ENCODE results near the gene DNAJC4. TPM values are rescaled to one million over a fixed set of nuclear protein-coding genes. Genes with fewer than 3 reads are reported as not detected.

Gene DNAJC4
- total RNA-seq, 1 donor from 2014 or later, result 58.0 TPM

DNA sequence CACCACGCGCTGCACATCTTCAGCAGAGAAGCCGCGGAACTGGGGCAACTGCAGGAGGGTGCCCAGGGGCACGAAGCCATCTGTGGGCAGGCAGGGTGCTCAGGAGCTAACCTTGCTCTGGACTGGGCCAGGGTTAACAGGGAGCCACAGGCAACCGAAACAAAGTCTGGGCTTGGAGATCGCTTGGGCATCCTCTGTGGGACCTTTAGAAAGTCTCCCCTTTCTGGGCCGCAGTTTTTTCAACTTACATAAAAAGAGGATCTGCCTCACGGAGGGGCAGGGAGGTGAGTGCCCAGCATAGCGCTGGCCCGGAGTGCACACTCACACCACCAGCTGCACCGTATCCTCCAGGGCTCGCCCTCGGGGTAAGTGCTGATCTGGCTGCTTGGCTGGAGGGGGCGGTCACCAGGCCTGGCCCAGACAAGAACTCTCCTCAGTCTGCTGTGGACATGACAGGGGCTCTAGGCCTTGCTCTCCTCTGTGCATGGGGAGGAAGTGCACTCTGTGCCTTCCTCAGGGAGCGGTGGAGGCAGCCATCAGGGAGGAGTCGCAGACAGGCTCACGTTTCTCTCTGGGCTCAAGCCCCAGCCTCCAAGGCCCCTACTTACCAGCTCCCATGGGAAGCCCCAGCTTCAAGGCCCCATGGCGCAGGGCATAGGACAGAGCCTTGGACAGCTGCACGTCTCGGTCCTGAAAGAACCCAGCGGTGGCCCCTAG is 5.3 kb upstream of the DNAJC4 start:
- ATAC-seq (ENCODE audit: poor library complexity), result no peak
- intact Hi-C loops (cut with DNase I), result no loop called here
- no peak for DNase-seq

DNA sequence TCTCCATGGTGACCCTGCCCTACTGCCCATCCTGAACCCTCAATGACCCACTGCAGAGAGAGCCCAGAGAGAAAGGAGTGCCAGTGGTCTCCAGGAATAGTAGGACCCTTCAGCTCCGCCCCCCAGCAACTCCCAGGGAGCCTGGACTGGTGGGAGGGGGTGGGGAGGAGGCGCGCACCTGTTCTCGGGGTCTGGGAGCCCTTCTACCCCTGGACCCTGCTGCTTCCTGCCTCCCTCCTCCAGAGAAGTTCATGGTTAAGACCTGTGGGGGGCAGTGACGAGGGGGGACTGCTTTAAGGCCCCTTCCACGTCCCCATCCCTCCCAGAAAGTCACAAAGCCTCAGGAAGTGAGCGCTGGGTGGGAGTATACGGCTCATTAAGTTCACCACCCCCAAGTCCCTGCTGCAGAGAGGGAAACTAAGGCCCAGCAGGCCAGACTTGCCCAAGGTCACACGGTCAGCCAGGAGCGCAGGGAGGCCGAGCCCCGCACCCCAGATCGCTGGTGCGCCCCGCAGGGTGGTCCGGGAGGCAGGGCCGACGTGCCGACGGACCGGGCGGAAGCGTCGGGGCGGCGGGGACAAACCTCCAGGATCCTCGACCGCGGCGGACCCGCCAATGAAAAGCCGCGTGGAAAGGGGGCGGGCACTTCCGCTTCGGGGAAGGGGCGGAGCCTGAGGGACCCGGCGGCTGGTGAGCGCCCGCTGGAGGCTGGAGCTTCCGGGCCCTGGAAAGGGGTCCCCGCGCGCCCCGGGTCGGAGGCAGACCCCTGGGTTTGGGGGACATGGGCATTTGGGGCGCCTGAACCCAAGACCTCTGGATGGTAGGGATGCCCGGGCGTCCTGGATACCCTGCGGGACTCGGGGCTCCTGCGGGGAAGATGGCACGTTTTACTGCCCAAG is 4.5 kb upstream of the DNAJC4 start, which contains the start of the genes NUDT22 and TRPT1:
TSS of gene NUDT22 (plus strand) at position 667 of the 899 bp plus-strand sequence. CDS start 379 bp downstream, outside the sequence.
TSS of gene TRPT1 (minus strand) at position 579 of the 899 bp plus-strand sequence. CDS start at position 253, 326 bp downstream.
- intact Hi-C loops (cut with DNase I), result no loop called here
- ATAC-seq (ENCODE audit: poor library complexity) (peak; percentile 84), DNase-seq (peak; percentile 94)

DNA sequence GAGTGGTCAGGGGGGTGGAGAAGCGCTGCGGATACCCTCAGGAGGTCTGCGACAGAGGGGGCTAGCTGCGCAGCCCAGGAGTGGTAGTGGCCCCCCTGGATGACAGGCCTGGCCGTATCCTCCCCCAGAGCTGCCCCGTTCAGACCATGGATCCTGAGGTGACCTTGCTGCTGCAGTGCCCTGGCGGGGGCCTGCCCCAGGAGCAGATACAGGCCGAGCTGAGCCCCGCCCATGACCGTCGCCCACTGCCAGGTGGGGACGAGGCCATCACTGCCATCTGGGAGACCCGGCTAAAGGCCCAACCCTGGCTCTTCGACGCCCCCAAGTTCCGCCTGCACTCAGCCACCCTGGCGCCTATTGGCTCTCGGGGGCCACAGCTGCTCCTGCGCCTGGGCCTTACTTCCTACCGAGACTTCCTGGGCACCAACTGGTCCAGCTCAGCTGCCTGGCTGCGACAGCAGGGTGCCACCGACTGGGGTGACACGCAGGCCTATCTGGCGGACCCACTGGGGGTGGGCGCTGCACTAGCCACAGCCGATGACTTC is 3.8 kb upstream of the DNAJC4 start:
- intact Hi-C loops (cut with DNase I), result no loop called here
- ATAC-seq (ENCODE audit: poor library complexity) (peak; percentile 45), DNase-seq (peak; percentile 81)

DNA sequence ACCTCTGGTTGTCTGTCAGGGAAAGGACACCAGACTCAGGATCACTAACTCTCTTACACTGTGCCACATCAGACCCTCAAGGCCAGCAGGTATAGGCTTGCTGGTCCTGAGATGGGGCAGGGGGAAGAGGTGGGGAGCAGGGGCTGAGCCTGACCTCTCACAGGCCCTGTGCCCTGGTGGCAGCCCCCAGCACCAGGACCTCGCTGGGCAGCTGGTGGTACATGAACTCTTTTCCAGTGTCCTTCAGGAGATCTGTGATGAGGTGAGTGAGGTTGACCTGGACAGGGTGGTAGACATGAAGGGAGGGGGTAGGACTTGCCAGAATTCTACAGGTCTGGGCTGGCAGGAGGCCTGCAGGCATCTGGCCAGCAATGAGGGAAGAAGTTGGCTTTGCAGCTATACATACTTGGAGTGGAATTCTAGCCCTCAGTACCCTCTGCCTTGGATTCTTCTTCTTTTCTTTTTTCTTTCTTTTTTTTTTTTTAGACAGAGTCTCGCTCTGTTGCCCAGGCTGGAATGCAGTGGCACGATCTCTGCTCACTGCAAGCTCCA is 2.9 kb upstream of the DNAJC4 start:
- DNase-seq (no peak), ATAC-seq (ENCODE audit: poor library complexity) (no peak)
- intact Hi-C loops (cut with DNase I), result no loop called here

DNA sequence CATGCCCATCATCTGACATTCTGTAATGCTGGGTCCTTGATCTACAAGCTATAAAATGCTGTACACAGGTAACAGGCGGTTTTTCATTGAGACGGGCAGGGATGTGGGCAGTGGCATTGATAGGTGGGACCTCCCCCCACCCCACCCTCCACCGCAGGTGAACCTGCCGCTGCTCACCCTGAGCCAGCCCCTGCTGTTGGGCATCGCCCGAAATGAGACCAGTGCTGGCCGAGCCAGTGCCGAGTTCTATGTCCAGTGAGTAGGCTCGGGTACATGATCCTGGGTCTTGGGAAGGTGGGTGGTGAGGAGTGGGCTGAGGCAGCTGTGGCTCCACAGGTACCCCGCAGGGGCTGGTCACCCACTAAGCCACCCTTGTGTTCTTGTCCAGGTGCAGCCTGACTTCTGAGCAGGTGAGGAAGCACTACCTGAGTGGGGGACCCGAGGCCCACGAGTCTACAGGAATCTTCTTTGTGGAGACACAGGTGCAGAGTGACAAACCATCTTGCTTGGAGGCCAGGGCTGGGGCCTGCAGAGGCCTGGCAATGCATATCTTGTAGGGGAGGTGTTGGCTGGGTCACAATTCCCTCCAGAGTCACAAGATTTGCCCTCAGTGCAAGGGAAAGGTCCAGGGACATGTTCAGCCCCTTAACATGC is 1.1 kb upstream of the DNAJC4 start:
- DNase-seq, result peak; percentile 41
- intact Hi-C loops (cut with DNase I), result no loop called here
- ATAC-seq (ENCODE audit: poor library complexity), result no peak

DNA sequence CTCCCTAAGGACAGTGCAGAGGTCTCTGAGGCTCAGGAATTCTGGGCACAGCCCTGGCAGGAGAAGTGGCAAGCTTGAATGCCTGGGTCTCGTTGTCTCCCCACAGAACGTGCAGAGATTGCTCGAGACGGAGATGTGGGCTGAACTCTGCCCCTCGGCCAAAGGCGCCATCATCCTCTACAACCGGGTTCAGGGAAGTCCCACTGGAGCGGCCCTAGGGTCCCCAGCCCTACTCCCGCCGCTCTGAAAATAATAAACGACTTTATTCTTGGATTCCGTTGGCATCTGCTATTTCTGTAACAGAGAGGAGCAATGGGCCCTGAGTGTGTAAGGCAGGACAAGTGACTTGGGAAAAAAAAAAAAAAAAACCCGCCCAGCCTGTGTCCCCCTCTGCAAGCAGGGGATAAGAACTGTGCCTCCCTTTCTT is 591 bp upstream of the DNAJC4 start:
- no peak for ATAC-seq (ENCODE audit: poor library complexity)
- intact Hi-C loops (cut with DNase I), result no loop called here
- no peak for DNase-seq

DNA sequence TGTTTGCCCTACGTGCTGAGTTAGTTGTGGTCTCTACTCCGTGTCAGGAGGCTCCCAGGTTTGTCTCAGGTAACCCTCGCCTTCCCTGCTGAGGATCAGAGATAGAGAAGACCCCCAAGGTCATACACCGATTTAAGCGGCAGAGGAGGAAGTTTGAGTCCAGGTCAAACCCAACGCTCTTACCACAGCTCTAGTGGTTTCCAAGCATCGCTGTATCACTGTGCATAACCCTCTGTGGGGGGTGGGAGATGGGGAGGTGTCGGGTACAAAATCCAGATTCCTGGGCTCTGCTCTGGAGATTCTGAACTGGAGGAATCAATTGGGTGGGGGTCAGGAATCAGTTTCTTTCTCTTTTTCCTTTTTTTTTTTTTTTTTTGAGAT is 627 bp downstream of the DNAJC4 start:
- DNase-seq (no peak), ATAC-seq (ENCODE audit: poor library complexity) (no peak)
- intact Hi-C loops (cut with DNase I), result no loop called here

DNA sequence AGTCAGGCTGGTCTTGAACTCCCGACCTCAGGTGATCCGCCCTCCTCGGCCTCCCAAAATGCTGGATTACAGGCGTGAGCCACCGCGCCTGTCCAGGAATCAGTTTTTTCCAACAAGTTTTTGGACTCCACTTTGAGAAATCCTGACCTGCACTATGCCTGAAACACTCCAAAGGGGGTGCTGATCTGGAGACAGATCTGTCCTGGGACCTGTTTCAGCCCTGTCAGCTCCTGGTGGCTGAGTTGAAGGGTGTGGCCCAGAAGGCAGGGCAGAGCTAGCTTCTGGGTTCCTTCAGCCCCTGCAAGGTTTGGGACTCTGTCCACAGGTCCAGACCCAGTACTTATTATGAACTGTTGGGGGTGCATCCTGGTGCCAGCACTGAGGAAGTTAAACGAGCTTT is 1.2 kb downstream of the DNAJC4 start:
- no peak for ATAC-seq (ENCODE audit: poor library complexity)
- intact Hi-C loops (cut with DNase I), result no loop called here
- DNase-seq, result no peak

DNA sequence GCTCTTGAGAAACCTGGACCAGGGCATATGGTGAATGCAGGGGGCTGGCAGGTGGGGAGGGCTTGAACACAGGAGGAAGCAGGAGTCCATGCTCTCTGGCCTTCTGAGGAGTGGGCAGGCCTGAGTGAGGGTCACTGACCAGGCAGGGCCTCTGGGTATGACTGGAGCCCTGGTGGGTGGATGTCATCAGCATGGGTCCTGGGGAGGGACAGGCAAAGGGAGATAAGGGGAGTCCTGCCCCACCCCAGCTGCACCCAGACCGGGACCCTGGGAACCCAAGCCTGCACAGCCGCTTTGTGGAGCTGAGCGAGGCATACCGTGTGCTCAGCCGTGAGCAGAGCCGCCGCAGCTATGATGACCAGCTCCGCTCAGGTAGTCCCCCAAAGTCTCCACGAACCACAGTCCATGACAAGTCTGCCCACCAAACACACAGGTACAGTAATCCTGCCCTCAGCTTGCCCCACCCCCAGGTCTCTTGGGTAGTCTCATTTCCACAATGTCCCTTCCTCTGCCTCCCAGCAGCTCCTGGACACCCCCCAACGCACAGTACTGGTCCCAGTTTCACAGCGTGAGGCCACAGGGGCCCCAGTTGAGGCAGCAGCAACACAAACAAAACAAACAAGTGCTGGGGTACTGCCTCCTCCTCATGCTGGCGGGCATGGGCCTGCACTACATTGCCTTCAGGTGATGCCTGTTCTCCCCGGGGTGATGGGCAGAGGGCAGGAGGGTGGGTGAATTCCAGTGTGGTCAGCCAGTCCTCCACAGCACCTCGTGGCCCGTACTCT is 2.0 kb downstream of the DNAJC4 start:
- intact Hi-C loops (cut with DNase I), result no loop called here
- ATAC-seq (ENCODE audit: poor library complexity) (no peak), DNase-seq (no peak)

DNA sequence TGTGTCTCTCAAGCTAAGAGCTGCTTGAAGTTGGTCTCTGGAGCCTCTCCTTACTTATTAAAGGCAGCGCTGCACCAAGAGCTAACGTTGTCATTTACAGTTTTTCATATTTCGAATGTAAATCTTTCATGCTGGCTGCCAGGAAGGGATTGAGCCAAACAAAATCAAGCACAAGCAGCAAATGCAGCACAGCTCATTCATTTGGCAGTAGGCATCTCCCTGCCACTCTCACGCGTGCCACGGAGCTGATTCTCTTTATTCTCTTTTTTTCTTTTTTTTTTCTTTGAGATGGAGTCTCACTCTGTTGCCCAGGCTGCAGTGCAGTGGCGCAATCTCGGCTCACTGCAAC is 2.6 kb downstream of the DNAJC4 start:
- DNase-seq, result no peak
- intact Hi-C loops (cut with DNase I), result no loop called here

DNA sequence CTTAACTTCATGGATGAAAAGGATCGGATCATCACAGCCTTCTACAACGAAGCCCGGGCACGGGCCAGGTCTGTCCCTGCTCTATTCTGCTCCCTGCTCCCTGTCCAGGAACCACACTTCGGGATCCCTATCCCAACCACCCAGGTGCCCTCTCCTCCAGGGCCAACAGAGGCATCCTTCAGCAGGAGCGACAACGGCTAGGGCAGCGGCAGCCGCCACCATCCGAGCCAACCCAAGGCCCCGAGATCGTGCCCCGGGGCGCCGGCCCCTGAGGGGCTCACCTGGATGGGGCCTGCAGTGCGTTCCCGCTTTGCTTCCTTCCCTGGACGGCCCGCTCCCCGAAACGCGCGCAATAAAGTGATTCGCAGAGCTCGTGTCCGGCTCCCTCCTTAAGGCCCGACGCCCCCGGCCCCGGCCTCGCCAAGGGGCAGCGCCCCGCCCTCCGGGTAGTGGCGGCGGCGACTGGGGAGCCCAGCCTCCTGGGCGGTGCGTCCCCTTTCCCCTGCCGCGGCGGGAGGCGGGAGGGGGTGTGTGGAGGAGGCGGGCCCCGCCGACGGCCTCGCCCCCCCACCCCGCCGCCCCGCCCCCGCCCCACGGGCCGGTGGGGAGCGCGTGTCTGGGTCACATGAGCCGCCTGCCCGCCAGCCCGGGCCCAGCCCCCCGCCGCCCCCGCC is 3.7 kb downstream of the DNAJC4 start, which contains the start of gene VEGFB:
TSS of gene VEGFB (plus strand) at position 672 of the 674 bp plus-strand sequence. CDS start 250 bp downstream, outside the sequence.
- DNase-seq (peak; percentile 85), ATAC-seq (ENCODE audit: poor library complexity) (peak; percentile 66)
- intact Hi-C loops (cut with DNase I), result no loop called here

More for the DNA sequence above, 2.6 kb downstream of the DNAJC4 start:
- no peak for ATAC-seq (ENCODE audit: poor library complexity)

DNA sequence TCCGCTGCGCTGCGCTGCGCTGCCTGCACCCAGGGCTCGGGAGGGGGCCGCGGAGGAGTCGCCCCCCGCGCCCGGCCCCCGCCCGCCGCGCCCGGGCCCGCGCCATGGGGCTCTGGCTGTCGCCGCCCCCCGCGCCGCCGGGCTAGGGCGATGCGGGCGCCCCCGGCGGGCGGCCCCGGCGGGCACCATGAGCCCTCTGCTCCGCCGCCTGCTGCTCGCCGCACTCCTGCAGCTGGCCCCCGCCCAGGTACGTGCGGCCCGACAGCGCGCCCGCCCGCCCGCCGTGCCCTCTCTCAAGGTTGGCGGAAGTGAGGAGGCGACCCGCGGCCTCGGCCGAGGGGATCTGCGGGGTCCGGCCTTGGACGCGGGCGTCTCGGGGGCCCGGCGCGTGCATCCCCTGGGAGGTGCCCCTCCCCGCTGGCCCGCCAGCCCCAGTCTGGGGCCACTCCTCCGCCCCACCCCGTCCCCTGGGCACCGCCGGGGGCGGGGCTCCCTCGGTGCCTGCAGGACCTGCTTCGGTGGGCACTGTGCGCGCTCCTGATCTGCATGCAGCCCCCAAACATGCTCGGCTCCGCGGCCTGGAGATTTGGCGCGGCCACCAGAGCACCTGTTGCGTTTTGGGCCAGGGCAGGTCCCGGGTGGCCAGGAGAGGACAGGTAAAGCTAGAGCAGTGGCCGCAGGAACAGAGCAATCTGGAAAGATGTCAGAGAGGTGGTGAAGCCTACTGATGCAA is 4.5 kb downstream of the DNAJC4 start:
- DNase-seq, result peak; percentile 73
- peak; percentile 33 for ATAC-seq (ENCODE audit: poor library complexity)
- intact Hi-C loops (cut with DNase I), result no loop called here

DNA sequence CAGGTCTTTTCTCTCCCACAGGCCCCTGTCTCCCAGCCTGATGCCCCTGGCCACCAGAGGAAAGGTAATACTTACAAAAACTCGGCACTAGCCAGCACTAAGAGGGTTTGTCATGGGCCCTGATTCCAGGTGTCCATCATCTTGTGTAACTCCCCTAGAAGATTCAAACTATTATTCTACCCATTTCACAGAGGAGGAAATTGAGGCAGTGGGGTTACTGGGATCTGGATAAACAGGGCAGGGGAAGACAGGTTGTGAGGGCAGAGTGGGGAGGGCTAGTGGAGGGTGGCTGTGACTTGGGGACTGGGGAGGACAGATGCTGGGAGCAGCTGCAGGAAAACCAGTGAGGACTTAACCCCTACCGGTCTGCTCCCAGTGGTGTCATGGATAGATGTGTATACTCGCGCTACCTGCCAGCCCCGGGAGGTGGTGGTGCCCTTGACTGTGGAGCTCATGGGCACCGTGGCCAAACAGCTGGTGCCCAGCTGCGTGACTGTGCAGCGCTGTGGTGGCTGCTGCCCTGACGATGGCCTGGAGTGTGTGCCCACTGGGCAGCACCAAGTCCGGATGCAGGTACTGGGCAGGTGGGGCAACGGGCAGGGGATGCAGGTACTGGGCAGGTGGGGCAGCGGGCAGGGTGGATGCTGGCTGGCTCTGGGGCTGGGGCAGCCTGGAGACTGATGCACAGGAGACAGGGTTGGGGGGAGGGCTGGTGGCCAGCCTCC is 5.3 kb downstream of the DNAJC4 start:
- DNase-seq (peak; percentile 46), ATAC-seq (ENCODE audit: poor library complexity) (no peak)
- intact Hi-C loops (cut with DNase I), result no loop called here

DNA sequence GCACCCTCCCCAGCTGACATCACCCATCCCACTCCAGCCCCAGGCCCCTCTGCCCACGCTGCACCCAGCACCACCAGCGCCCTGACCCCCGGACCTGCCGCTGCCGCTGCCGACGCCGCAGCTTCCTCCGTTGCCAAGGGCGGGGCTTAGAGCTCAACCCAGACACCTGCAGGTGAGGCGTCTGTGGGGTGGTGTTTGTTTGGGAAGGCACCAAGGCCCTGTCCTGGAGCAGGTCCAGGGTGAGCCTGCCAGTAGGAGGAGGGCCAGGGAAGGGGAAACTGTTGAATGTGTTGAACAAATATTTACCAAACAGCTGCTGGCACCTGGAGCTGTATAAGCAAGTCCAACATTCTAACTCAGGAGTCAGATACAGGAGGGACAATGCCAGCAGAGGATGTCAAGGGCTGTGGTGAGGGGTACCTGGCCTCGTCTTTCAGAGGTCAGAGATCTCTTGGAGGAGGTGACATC is 7.2 kb downstream of the DNAJC4 start:
- DNase-seq (peak; percentile 40), ATAC-seq (ENCODE audit: poor library complexity) (no peak)
- intact Hi-C loops (cut with DNase I), result no loop called here

DNA sequence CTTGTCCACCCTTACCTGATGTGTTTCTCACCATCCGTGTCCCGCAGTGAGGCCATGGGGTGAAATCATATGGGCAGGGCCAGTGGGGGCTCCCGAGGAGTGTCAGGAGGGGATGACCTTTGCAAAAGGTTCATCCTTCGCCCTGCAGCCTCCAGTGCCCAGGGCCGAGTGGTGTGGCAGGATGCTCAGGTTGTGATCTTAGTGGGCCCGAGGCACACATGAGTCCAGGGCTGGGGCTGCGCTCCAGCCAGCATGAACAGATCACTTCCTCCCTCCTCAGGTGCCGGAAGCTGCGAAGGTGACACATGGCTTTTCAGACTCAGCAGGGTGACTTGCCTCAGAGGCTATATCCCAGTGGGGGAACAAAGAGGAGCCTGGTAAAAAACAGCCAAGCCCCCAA is 7.7 kb downstream of the DNAJC4 start:
- DNase-seq (no peak), ATAC-seq (ENCODE audit: poor library complexity) (no peak)
- intact Hi-C loops (cut with DNase I), result no loop called here

DNA sequence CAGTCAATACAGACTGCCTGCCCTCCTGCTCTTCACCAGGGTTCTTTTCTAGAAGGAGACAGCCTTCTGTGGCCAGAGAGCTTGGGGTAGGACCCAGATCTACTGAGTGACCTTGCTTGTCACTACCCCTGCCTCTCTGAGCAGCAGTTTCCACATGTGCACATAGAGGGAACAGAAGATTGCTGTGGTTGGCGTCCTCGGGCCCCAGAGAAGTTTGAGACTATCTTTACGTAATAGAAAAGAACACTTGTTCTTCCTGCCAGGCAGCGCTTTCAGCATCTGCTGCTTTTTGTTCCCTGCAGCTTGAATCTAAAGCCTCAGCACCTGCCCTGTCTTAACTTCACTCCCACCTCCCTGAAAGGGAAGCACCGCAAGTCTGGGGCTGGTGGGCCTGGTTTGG is 8.7 kb downstream of the DNAJC4 start:
- ATAC-seq (ENCODE audit: poor library complexity) (no peak), DNase-seq (peak; percentile 35)
- intact Hi-C loops (cut with DNase I), result no loop called here
